OCI-LY1 (cell line): ENCODE measurements around the gene VWA1.

Source experiments
- EZH2 ChIP-seq: fragments of 200-600 bp; sonication (generic), shearing (Covaris generic); IDR thresholded peaks from 2 replicates; pipeline ENCODE4 v1.8.0; 2017; ENCODE audit warnings: borderline replicate concordance, mixed run types, mild to moderate bottlenecking, antibody characterized with exemption, low read length, moderate library complexity, mixed read lengths
- TF ChIP-seq, protein P1 (sequence below): fragments of 200-600 bp; sonication (generic), shearing (Covaris generic); IDR thresholded peaks from 2 replicates; pipeline ENCODE4 v1.5.1; 2017; ENCODE audit warnings: mild to moderate bottlenecking, antibody characterized with exemption, low read length, moderate library complexity, mixed read lengths

DNA sequence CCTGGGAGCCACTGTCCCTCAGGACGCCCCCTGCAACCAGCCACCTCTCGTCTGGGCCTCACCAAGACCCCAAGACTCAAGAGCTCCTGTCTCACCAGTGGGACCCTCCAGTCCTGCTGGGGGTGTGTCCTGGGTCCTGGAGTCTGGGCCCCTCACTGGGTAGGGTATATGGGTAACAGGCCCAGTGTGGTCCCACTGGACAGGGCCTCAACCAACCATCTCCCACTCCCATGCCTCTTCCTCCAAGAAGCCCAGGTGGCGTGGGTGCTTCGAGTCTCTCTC, 725 bp upstream of the VWA1 start:
- TF ChIP-seq, protein P1, sequence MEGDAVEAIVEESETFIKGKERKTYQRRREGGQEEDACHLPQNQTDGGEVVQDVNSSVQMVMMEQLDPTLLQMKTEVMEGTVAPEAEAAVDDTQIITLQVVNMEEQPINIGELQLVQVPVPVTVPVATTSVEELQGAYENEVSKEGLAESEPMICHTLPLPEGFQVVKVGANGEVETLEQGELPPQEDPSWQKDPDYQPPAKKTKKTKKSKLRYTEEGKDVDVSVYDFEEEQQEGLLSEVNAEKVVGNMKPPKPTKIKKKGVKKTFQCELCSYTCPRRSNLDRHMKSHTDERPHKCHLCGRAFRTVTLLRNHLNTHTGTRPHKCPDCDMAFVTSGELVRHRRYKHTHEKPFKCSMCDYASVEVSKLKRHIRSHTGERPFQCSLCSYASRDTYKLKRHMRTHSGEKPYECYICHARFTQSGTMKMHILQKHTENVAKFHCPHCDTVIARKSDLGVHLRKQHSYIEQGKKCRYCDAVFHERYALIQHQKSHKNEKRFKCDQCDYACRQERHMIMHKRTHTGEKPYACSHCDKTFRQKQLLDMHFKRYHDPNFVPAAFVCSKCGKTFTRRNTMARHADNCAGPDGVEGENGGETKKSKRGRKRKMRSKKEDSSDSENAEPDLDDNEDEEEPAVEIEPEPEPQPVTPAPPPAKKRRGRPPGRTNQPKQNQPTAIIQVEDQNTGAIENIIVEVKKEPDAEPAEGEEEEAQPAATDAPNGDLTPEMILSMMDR, result no peak
- no peak for TF ChIP-seq EZH2
